ENCODE data around the gene SRRM3.
"Not testable (repeated sequence)": the region's sequence is repeated elsewhere in the genome, so short reads cannot be mapped to it uniquely, and the experiment has no call there.

Gene SRRM3

GRCh38 chr7:76281006-76281705, 79.5 kb downstream of the SRRM3 start:
- H3K36me3 ChIP-seq (ENCODE audit: control insufficient read depth, insufficient read depth, low read length), result no peaks in the 10 kb centered on the region
- peaks cover 9% of the 10 kb centered on the region; the same call in 1 of the 2 replicates for H3K4me1 ChIP-seq (ENCODE audit: control insufficient read depth, insufficient read depth, low read length)
- H3K27ac ChIP-seq (ENCODE audit: low read depth, low read length), result no peak overlapping the region
- no peaks in the 10 kb centered on the region for H3K9me3 ChIP-seq (ENCODE audit: control insufficient read depth, insufficient read depth, low read depth, low read length)
- H3K9ac ChIP-seq (ENCODE audit: low read length), result peak overlapping the region; percentile 17
- peaks cover 65% of the 10 kb centered on the region for H3K27me3 ChIP-seq (ENCODE audit: control insufficient read depth, insufficient read depth, low read length)
- H3K4me3 ChIP-seq (ENCODE audit: low read depth, low read length), result peak overlapping the region; percentile 75

DNA sequence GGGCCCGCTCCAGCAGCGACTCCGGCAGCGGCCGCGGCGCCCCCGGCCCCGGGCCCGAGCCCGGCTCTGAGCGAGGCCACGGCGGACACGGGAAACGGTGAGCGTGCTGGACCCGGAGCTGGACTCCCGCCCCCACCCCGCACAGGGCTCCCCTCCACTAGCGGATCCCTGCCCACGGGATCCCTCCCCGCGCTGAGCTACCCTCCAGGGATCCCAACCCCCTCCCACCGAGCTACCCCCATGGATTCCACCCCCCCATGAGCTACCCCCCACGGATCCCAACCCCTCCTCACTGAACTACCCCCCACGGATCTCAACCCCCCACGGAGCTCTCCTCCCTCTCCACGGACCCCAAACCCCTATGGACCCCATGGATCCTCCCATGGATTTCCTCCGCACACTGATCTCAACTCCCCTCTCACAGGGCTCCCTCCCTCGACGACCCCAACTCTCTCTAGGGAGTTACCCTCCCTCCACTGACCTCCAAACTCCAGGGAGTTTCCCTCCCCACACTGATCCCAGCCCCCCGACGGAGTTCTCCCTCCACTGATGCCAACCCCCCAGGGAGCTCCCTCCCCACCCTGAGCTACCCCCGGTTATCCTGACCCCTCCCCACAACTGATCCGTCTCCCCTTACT, 80.1 kb downstream of the SRRM3 start:
- peaks cover 60% of the 10 kb centered on the region for H3K27me3 ChIP-seq (ENCODE audit: control insufficient read depth, insufficient read depth, low read length)
- H3K4me1 ChIP-seq (ENCODE audit: control insufficient read depth, insufficient read depth, low read length), result peaks cover 9% of the 10 kb centered on the region
- peak overlapping the region; percentile 75 for H3K4me3 ChIP-seq (ENCODE audit: low read depth, low read length)
- no peak overlapping the region for H3K9ac ChIP-seq (ENCODE audit: low read length)
- no peaks in the 10 kb centered on the region for H3K36me3 ChIP-seq (ENCODE audit: control insufficient read depth, insufficient read depth, low read length)
- H3K9me3 ChIP-seq (ENCODE audit: control insufficient read depth, insufficient read depth, low read depth, low read length), result no peaks in the 10 kb centered on the region
- H3K27ac ChIP-seq (ENCODE audit: low read depth, low read length), result no peak overlapping the region

DNA sequence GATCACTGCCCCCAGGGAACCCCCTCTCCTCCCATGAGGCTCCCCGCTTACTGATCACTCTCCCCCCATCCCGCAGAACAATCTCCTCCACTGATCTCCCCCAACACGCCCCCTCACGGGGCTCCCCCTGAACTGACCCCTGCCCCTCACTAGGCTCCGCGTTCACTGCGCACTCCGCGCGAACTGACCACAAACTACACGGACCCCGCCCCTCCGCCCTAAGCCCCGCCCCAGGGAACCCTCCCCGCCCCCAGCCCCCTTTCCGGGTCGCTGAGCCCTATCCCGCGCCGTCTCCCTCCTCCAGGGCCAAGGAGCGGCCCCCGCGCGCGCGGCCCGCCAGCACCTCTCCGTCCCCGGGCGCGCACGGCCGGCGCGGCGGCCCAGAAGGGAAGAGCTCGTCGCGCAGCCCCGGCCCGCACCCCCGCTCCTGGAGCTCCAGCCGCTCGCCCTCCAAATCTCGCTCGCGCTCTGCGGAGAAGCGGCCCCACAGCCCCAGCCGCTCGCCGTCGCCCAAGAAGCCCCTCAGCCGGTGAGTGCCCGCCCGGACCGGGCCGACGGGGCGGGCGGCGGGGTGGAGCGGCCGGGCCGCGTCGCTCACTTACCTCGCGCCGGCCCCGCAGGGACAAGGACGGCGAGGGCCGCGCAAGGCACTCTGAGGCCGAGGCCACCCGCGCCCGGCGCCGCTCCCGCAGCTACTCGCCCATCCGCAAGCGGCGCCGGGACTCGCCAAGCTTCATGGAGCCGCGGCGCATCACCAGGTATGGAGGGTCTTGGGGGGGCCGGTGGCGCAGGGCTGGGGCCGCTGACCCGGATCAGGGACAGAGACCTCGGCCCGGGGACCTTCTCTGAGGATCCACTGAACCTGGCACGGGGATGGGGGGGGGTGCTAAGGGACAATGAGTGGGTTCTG, 80.9 kb downstream of the SRRM3 start:
- Histone ChIP-seq H3K36me3 (ENCODE audit: control insufficient read depth, insufficient read depth, low read length) (no peaks in the 10 kb centered on the region), H3K27me3 (ENCODE audit: control insufficient read depth, insufficient read depth, low read length) (peaks cover 57% of the 10 kb centered on the region), H3K9me3 (ENCODE audit: control insufficient read depth, insufficient read depth, low read depth, low read length) (no peaks in the 10 kb centered on the region), H3K9ac (ENCODE audit: low read length) (peak overlapping the region; percentile 30), H3K4me3 (ENCODE audit: low read depth, low read length) (peak overlapping the region; percentile 75), H3K4me1 (ENCODE audit: control insufficient read depth, insufficient read depth, low read length) (peaks cover 9% of the 10 kb centered on the region), H3K27ac (ENCODE audit: low read depth, low read length) (no peak overlapping the region)

GRCh38 chr7:76283254-76284159, 81.8 kb downstream of the SRRM3 start:
- no peak overlapping the region for H3K9ac ChIP-seq (ENCODE audit: low read length)
- H3K36me3 ChIP-seq (ENCODE audit: control insufficient read depth, insufficient read depth, low read length), result no peaks in the 10 kb centered on the region
- peak overlapping the region; percentile 75 for H3K4me3 ChIP-seq (ENCODE audit: low read depth, low read length)
- H3K27ac ChIP-seq (ENCODE audit: low read depth, low read length), result no peak overlapping the region
- H3K27me3 ChIP-seq (ENCODE audit: control insufficient read depth, insufficient read depth, low read length), result peaks cover 55% of the 10 kb centered on the region
- no peaks in the 10 kb centered on the region for H3K9me3 ChIP-seq (ENCODE audit: control insufficient read depth, insufficient read depth, low read depth, low read length)
- H3K4me1 ChIP-seq (ENCODE audit: control insufficient read depth, insufficient read depth, low read length), result peaks cover 9% of the 10 kb centered on the region

DNA sequence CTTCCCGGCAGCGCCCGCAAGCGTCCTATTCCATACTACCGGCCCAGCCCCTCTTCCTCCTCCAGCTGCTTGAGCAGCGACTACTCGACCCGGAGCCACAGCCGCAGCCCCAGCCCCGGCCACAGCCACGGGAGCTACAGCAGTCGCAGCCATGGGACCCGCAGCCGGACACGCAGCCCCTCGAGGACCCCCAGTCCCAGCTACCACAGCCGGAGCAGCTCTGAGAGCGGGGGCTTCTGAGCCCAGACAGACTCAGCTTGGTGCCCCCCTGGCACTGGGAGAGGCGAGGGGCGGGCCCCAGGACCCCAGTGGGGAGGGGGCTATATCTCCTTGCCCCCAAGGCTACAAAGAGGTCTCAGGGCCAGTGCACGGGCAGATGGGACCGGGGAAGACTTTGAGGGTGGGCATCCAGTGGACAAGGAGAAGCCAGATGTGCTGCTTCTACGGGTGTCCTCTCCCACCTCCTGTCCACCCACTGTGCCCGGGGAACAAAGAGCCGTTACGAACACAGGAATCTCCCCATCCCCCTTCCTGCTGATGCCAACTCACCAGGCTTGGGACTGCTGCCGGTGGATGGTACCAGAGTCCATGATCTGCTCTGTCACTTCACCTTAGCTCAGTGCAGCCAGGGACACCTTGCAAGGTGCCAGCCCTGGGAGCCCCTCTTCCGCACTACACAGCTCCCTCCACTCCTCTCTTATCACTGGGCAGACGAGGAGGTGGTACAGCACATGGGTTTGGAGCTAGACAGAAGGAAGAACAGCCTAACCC, 84.1 kb downstream of the SRRM3 start:
- H3K36me3 ChIP-seq (ENCODE audit: control insufficient read depth, insufficient read depth, low read length), result no peaks in the 10 kb centered on the region
- no peak overlapping the region for H3K27ac ChIP-seq (ENCODE audit: low read depth, low read length)
- no peak overlapping the region for H3K4me3 ChIP-seq (ENCODE audit: low read depth, low read length)
- peaks cover 15% of the 10 kb centered on the region for H3K4me1 ChIP-seq (ENCODE audit: control insufficient read depth, insufficient read depth, low read length)
- no peaks in the 10 kb centered on the region for H3K9me3 ChIP-seq (ENCODE audit: control insufficient read depth, insufficient read depth, low read depth, low read length)
- peaks cover 34% of the 10 kb centered on the region for H3K27me3 ChIP-seq (ENCODE audit: control insufficient read depth, insufficient read depth, low read length)
- no peak overlapping the region for H3K9ac ChIP-seq (ENCODE audit: low read length)

GRCh38 chr7:76286842-76287403, 85.2 kb downstream of the SRRM3 start:
- H3K9me3 ChIP-seq (ENCODE audit: control insufficient read depth, insufficient read depth, low read depth, low read length), result no peaks in the 10 kb centered on the region
- no peak overlapping the region for H3K27ac ChIP-seq (ENCODE audit: low read depth, low read length)
- H3K9ac ChIP-seq (ENCODE audit: low read length), result no peak overlapping the region
- no peaks in the 10 kb centered on the region for H3K36me3 ChIP-seq (ENCODE audit: control insufficient read depth, insufficient read depth, low read length)
- peaks cover 21% of the 10 kb centered on the region for H3K4me1 ChIP-seq (ENCODE audit: control insufficient read depth, insufficient read depth, low read length)
- H3K4me3 ChIP-seq (ENCODE audit: low read depth, low read length), result no peak overlapping the region
- peaks cover 25% of the 10 kb centered on the region for H3K27me3 ChIP-seq (ENCODE audit: control insufficient read depth, insufficient read depth, low read length)

GRCh38 chr7:76290847-76291350, 89.2 kb downstream of the SRRM3 start:
- peak overlapping the region; percentile 56 for H3K27ac ChIP-seq (ENCODE audit: low read depth, low read length)
- peak overlapping the region; percentile 68 for H3K9ac ChIP-seq (ENCODE audit: low read length)
- H3K36me3 ChIP-seq (ENCODE audit: control insufficient read depth, insufficient read depth, low read length); H3K9me3 ChIP-seq (ENCODE audit: control insufficient read depth, insufficient read depth, low read depth, low read length); H3K27me3 ChIP-seq (ENCODE audit: control insufficient read depth, insufficient read depth, low read length): not testable (repeated sequence)
- H3K4me1 ChIP-seq (ENCODE audit: control insufficient read depth, insufficient read depth, low read length), result peaks cover 35% of the 10 kb centered on the region
- peak overlapping the region; percentile 6; the same call in 1 of the 2 replicates for H3K4me3 ChIP-seq (ENCODE audit: low read depth, low read length)

DNA sequence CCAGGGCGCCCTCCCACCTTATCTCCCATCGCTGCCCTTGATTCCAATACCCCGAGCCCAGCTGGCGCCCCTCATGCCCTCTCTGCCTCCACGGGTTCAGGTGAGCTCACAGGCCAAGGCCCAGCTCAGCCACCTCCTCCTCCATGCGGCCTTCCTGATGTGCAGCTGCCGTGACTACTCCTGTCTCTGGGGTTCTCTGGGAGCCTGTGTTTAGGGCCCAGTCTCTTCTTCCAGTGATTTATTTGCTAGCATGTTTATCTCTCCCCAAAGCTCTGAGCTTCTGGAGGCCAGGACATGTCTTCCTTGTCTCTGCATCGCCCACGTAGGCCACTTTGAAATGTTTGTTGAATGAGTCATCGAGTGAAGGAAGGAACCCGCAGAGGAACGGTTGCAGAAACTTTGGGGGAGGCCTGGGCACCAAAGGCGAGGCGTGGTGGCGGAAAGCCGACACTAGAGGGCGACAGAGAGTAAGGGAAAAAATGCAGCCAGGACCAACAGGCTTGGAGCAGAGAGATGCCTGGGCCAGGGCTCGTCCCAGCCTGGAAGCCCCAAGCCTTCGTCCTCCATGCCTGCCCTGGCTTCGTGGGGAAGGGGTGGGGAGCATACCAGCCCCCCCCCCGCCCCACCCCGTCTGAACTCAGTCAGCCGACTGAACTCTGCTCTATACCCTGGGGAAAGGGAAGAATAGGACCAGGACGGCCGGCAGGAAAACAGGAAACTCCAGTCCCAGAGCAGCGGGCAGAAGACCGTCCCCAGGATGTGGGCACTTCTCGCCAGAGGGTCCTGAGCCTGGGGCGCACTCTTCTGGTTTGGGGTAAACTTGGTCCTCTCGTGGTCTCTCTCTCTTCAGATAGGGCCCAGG, 89.9 kb downstream of the SRRM3 start:
- H3K9ac ChIP-seq (ENCODE audit: low read length), result peak overlapping the region; percentile 68
- peak overlapping the region; percentile 56 for H3K27ac ChIP-seq (ENCODE audit: low read depth, low read length)
- no peaks in the 10 kb centered on the region for H3K27me3 ChIP-seq (ENCODE audit: control insufficient read depth, insufficient read depth, low read length)
- peak overlapping the region; percentile 6; the same call in 1 of the 2 replicates for H3K4me3 ChIP-seq (ENCODE audit: low read depth, low read length)
- peaks cover 35% of the 10 kb centered on the region for H3K4me1 ChIP-seq (ENCODE audit: control insufficient read depth, insufficient read depth, low read length)
- H3K36me3 ChIP-seq (ENCODE audit: control insufficient read depth, insufficient read depth, low read length), result no peaks in the 10 kb centered on the region
- no peaks in the 10 kb centered on the region for H3K9me3 ChIP-seq (ENCODE audit: control insufficient read depth, insufficient read depth, low read depth, low read length)

DNA sequence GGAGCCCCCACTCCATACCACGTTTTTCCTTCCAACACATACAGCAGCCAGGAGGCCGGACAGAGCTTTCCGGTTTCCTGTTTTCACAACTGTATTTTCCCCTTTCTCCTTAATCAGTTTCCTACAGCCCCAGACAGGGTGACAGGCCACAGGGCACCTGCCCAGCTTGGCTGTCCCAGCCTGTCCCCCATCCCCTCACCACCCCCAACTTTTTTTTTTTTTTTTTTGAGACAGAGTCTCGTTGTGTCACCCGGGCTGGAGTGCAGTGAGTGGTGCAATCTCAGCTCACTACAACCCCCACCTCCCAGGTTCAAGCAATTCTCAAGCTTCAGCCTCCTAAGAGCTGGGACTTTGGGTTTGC, 90.5 kb downstream of the SRRM3 start:
- Histone ChIP-seq H3K4me1 (ENCODE audit: control insufficient read depth, insufficient read depth, low read length) (peaks cover 35% of the 10 kb centered on the region), H3K9me3 (ENCODE audit: control insufficient read depth, insufficient read depth, low read depth, low read length) (no peaks in the 10 kb centered on the region), H3K36me3 (ENCODE audit: control insufficient read depth, insufficient read depth, low read length) (no peaks in the 10 kb centered on the region), H3K9ac (ENCODE audit: low read length) (peak overlapping the region; percentile 60), H3K27ac (ENCODE audit: low read depth, low read length) (peak overlapping the region; percentile 48; the same call in 1 of the 2 replicates), H3K4me3 (ENCODE audit: low read depth, low read length) (no peak overlapping the region), H3K27me3 (ENCODE audit: control insufficient read depth, insufficient read depth, low read length) (no peaks in the 10 kb centered on the region)
